GM12878 (cell line): ENCODE results near the gene SPHK1. TPM values are rescaled to one million over a fixed set of nuclear protein-coding genes. Genes with fewer than 3 reads are reported as not detected.
A peak's percentile ranks its signal among the peaks of the same experiment; 100 is the strongest.

Source experiments
- ATAC-seq: fragments of 200-7000 bp; cut with Tn5 transposase; 3 replicates; pipeline ENCODE4 v1.9.1; 2020; ENCODE audit warnings: mild to moderate bottlenecking, moderate library complexity
- BruUV-seq: library from RNA; stranded (reverse); fragments of 400-500 nt; replicated peaks from 2 replicates; lab custom pipeline; 2021; lab: Mats Ljungman, UMichigan
- CTCF ChIA-PET: fragments of 300-600 bp; sonication (Branson Sonifier 250); formaldehyde crosslinking; extraction: SDS; loops from one replicate; lab custom pipeline; 2021; ENCODE audit warnings: inconsistent platforms; lab: Yijun Ruan, JAX
- POLR2A ChIA-PET: fragments of 350-600 bp; formaldehyde crosslinking; extraction: SDS; loops from one replicate; lab custom pipeline; 2021; ENCODE audit warnings: inconsistent platforms; lab: Charles Lee
- RAD21 ChIA-PET: fragments of 300-600 bp; sonication (Branson Sonifier 250); formaldehyde crosslinking; loops from one replicate; lab custom pipeline; 2023; ENCODE audit warnings: antibody characterized with exemption; ENCODE audit not compliant: unreplicated experiment; lab: Charles Lee
- SMC1A ChIA-PET: fragments of 300-600 bp; sonication (Branson Sonifier 250); formaldehyde crosslinking; loops from one replicate; lab custom pipeline; 2023; ENCODE audit not compliant: unreplicated experiment, uncharacterized antibody; lab: Charles Lee
- DNase-seq: peaks from one replicate; pipeline ENCODE4 v3.0.0-alpha.2; 2011; ENCODE audit warnings: low read depth, low spot score
- FAIRE-seq: peaks from 3 replicates; lab custom pipeline; 2011; peaks lifted over from hg19 to GRCh38; lab: Jason Lieb, UNC
- H2AFZ ChIP-seq: 2 replicates; pipeline ENCODE4 v1.6.0; 2011; ENCODE audit warnings: low read depth, low read length, control low read depth; ENCODE audit not compliant: control insufficient read depth
- H3K27ac ChIP-seq: 2 replicates; pipeline ENCODE4 v1.5.1; 2011; ENCODE audit warnings: control low read depth; ENCODE audit not compliant: control insufficient read depth, insufficient read depth
- H3K27me3 ChIP-seq, 2 experiments: replicated peaks in 1 of 2; 2 replicates each; pipeline versions ENCODE4 v1.6.0 to v1.6.1; 2011; ENCODE audit warnings: low read length in 1 of 2; ENCODE audit not compliant: control insufficient read depth in 2 of 2, insufficient read depth in 2 of 2
- H3K36me3 ChIP-seq, 2 experiments: 2 replicates each; pipeline ENCODE4 v1.5.1; 2011; ENCODE audit warnings: low read length in 1 of 2; ENCODE audit not compliant: control insufficient read depth in 2 of 2, insufficient read depth in 2 of 2
- H3K4me1 ChIP-seq: 2 replicates; pipeline ENCODE4 v1.6.1; 2011; ENCODE audit warnings: mild to moderate bottlenecking, low read length, moderate library complexity, mixed read lengths; ENCODE audit not compliant: control insufficient read depth, insufficient read depth
- H3K4me2 ChIP-seq: 2 replicates; pipeline ENCODE4 v1.6.0; 2011; ENCODE audit warnings: control low read depth; ENCODE audit not compliant: control insufficient read depth, insufficient read depth
- H3K4me3 ChIP-seq: fragments of 200-600 bp; sonication (generic); 2 replicates; pipeline ENCODE4 v1.5.1; 2016
- H3K79me2 ChIP-seq: 2 replicates; pipeline ENCODE4 v1.6.0; 2011; ENCODE audit warnings: low read length; ENCODE audit not compliant: control insufficient read depth, insufficient read depth
- H3K9ac ChIP-seq: 2 replicates; pipeline ENCODE4 v1.8.0; 2011; ENCODE audit warnings: low read length, control low read depth, mixed read lengths; ENCODE audit not compliant: control insufficient read depth, insufficient read depth
- H3K9me3 ChIP-seq: replicated peaks from 3 replicates; pipeline ENCODE4 v1.5.1; 2011; ENCODE audit warnings: mild to moderate bottlenecking, low read length; ENCODE audit not compliant: control insufficient read depth, insufficient read depth
- H4K20me1 ChIP-seq: 2 replicates; pipeline ENCODE4 v1.6.0; 2011; ENCODE audit not compliant: control insufficient read depth, insufficient read depth
- CREM ChIP-seq: IDR thresholded peaks from 2 replicates; pipeline ENCODE4 v1.6.1; 2014; ENCODE audit warnings: antibody characterized with exemption, low read depth
- E2F4 ChIP-seq: IDR thresholded peaks from 2 replicates; pipeline ENCODE4 v1.6.1; 2012; ENCODE audit warnings: low read depth, low read length, improper control_type of control experiment
- E4F1 ChIP-seq: fragments of 450-650 bp; IDR thresholded peaks from 2 replicates; pipeline ENCODE4 v1.6.1; 2018; ENCODE audit warnings: borderline replicate concordance, mild to moderate bottlenecking; ENCODE audit not compliant: partially characterized antibody
- NRF1 ChIP-seq: conservative IDR thresholded peaks from 2 replicates; pipeline ENCODE4 v1.6.1; 2011; ENCODE audit warnings: mild to moderate bottlenecking, low read depth, low read length, improper control_type of control experiment
- POLR2A ChIP-seq: IDR thresholded peaks from 2 replicates; pipeline ENCODE4 v1.6.1; 2011; ENCODE audit warnings: low read depth, mild to moderate bottlenecking, low read length
- ZNF207 ChIP-seq: fragments of 450-650 bp; IDR thresholded peaks from 2 replicates; pipeline ENCODE4 v1.6.1; 2014; ENCODE audit warnings: antibody characterized with exemption, mild to moderate bottlenecking, borderline replicate concordance
- ZNF24 ChIP-seq: fragments of 450-650 bp; IDR thresholded peaks from 2 replicates; pipeline ENCODE4 v1.6.1; 2017; ENCODE audit warnings: antibody characterized with exemption, mild to moderate bottlenecking
- WGBS: methylation state at CpG from one replicate; pipeline ENCODE4 v1.1.6; 2016; ENCODE audit warnings: low lambda C conversion rate; ENCODE audit not compliant: insufficient replicate concordance, insufficient coverage; ENCODE audit errors: missing lambda C conversion rate; 5-methylcytosine and 5-hydroxymethylcytosine counted together
- in situ Hi-C: fragments of 300-500 bp; cut with MboI; formaldehyde crosslinking; loops from 9 replicates; pipeline ENCODE4 v1.14.3; 2018; ENCODE audit warnings: mixed read lengths
- intact Hi-C: fragments of 100-400 bp; cut with micrococcal nuclease; formaldehyde crosslinking; loops from one replicate; pipeline ENCODE4 v1.14.2; 2022; ENCODE audit not compliant: unreplicated experiment
- polyA plus RNA-seq, 11 experiments: library from polyadenylated mRNA; depleted of rRNA in 4 of 11; unstranded in 6 of 11; stranded (reverse) in 5 of 11; fragments of >200 nt; fragmentation: Nextera tagmentation in 4 of 11; fragmentation: Illumina TruSeq in 1 of 11; extraction: Ambion mirVana in 4 of 11; extraction: Trizol in 1 of 11; gene quantifications; 1 replicate in 1 of 11; 2 replicates in 10 of 11; pipeline versions ENCODE4 v1.2.1 to v1.2.3, GENCODE V29; 2011 to 2016; ENCODE audit warnings: inconsistent platforms in 2 of 11, missing spikeins in 2 of 11, low read depth in 1 of 11
- total RNA-seq, 4 experiments: library from RNA; depleted of rRNA in 3 of 4; stranded (reverse); fragments of >200 nt in 3 of 4; fragmentation: Illumina TruSeq in 1 of 4; extraction: Trizol in 1 of 4; gene quantifications; 2 replicates each; pipeline versions ENCODE4 v1.2.1 to v1.2.3, GENCODE V29; 2013 to 2021

The SPHK1 gene
- total and polyA plus RNA-seq, 10 of the 15 experiments (the other 5 are each of a cell fraction or from before 2014, with no cell fraction given) = 0.09 to 1.1 (median 0.36) TPM; not detected in 2

GRCh38 chr17:76391200-76391715, 6.8 kb downstream of the SPHK1 start:
- Histone ChIP-seq H3K27me3 (no peaks in the 10 kb centered on the region), H3K27ac (no peak overlapping the region), H3K4me2 (no peak overlapping the region), H3K9ac (no peak overlapping the region), H3K36me3 (peaks cover 16% of the 10 kb centered on the region in 2 experiments)
- ChIA-PET CTCF (no interaction called here), POLR2A (interaction anchor here (0.5 kb wide), 1 partner anchor 54 kb away, joined by 3 read pairs; no protein-coding TSS in a partner anchor)
- TF ChIP-seq E4F1 = no peak
- TF ChIP-seq ZNF24 = no peak
- no peak for TF ChIP-seq NRF1
- 0 out of 2 replicates have a peak, but pooled peaks have one; percentile 9 for TF ChIP-seq POLR2A
- TF ChIP-seq, all 136 proteins: peak for 1
- Histone ChIP-seq H3K9me3 (no peaks in the 10 kb centered on the region), H4K20me1 (no peaks in the 10 kb centered on the region), H3K79me2 (no peaks in the 10 kb centered on the region), H3K4me1 (no peaks in the 10 kb centered on the region; the same call in 1 of the 2 replicates), H3K4me3 (no peak overlapping the region), H2AFZ (no peak overlapping the region)
- in situ Hi-C loops = no loop called here
- BruUV-seq = no TSS peak
- RAD21 ChIA-PET = no interaction called here
- FAIRE-seq (no peak), ATAC-seq (no peak), DNase-seq (no peak)
- SMC1A ChIA-PET = no interaction called here
- intact Hi-C loops = no loop called here
- WGBS = 97% methylated on average over 21 of the region's 21 CpGs

- Histone ChIP-seq H3K27me3 (no peaks in the 10 kb centered on the region), H3K9me3 (no peaks in the 10 kb centered on the region), H3K27ac (no peak overlapping the region), H4K20me1 (no peaks in the 10 kb centered on the region), H3K9ac (no peak overlapping the region), H2AFZ (no peak overlapping the region), H3K4me2 (no peak overlapping the region), H3K4me1 (no peaks in the 10 kb centered on the region), H3K36me3 (peaks cover 26 to 38% of the 10 kb centered on the region in 2 experiments), H3K79me2 (no peaks in the 10 kb centered on the region), H3K4me3 (no peak overlapping the region)
- POLR2A ChIA-PET = no interaction called here
- ATAC-seq = no peak
- no TSS peak for BruUV-seq
- RAD21 ChIA-PET = no interaction called here
- no peak for FAIRE-seq
- TF ChIP-seq CREM (no peak), E2F4 (no peak), ZNF207 (no peak)
- SMC1A ChIA-PET = no interaction called here
- DNase-seq = no peak
- in situ Hi-C loops (no loop called here), intact Hi-C loops (no loop called here)
- CTCF ChIA-PET = interaction anchor here (0.7 kb wide), 1 partner anchor 200 kb away, joined by 3 read pairs; no protein-coding TSS in a partner anchor
- WGBS = 94% methylated on average over 10 of the region's 10 CpGs
These were observed 9.8 kb downstream of the SPHK1 start for GRCh38 chr17:76394166-76394565.
